Gastroesophageal sphincter (tissue), 3 donors: ENCODE results near the gene SKOR1.

Experiments
- EP300 ChIP-seq: sonication (generic); formaldehyde crosslinking; IDR thresholded peaks from one replicate; pipeline ENCODE4 v1.6.1; 2017; ENCODE audit warnings: antibody characterized with exemption, mild to moderate bottlenecking
- POLR2A ChIP-seq, 2 donors: fragments of 450-650 bp; IDR thresholded peaks; one replicate each; pipeline ENCODE4 v1.6.1; 2017; ENCODE audit warnings: antibody characterized with exemption in 2 of 2, mild to moderate bottlenecking in 2 of 2, moderate library complexity in 1 of 2
- POLR2AphosphoS5 ChIP-seq: sonication (generic); formaldehyde crosslinking; IDR thresholded peaks from one replicate; pipeline ENCODE4 v1.6.1; 2017; ENCODE audit warnings: antibody characterized with exemption
- TF ChIP-seq, protein P1 (sequence below), 4 experiments: fragments of 200-600 bp in 2 of 4; fragments of 450-650 bp in 2 of 4; sonication (generic) in 1 of 4; IDR thresholded peaks; one replicate each; pipeline ENCODE4 v1.5.1; 2017 to 2019; ENCODE audit warnings: antibody characterized with exemption in 4 of 4, mild to moderate bottlenecking in 2 of 4, moderate library complexity in 2 of 4

DNA sequence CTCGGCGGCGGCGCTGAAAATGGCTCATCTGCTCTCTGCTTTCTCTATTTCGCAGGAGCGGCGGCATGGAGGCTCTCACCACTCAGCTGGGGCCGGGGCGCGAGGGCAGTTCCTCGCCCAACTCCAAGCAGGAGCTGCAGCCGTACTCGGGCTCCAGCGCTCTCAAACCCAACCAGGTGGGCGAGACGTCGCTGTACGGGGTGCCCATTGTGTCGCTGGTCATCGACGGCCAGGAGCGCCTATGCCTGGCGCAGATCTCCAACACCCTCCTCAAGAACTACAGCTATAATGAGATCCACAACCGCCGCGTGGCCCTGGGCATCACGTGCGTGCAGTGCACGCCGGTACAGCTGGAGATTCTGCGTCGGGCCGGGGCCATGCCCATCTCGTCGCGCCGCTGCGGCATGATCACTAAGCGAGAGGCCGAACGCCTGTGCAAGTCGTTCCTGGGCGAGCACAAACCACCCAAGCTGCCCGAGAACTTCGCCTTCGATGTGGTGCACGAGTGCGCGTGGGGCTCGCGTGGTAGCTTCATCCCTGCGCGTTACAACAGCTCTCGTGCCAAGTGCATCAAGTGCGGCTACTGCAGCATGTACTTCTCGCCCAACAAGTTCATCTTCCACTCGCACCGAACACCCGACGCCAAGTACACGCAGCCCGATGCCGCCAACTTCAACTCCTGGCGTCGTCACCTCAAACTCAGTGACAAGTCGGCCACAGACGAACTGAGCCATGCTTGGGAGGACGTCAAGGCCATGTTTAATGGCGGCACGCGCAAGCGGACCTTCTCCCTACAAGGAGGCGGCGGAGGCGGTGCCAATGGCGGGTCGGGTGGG lies 790 bp downstream of the SKOR1 start:
- TF ChIP-seq, protein P1, sequence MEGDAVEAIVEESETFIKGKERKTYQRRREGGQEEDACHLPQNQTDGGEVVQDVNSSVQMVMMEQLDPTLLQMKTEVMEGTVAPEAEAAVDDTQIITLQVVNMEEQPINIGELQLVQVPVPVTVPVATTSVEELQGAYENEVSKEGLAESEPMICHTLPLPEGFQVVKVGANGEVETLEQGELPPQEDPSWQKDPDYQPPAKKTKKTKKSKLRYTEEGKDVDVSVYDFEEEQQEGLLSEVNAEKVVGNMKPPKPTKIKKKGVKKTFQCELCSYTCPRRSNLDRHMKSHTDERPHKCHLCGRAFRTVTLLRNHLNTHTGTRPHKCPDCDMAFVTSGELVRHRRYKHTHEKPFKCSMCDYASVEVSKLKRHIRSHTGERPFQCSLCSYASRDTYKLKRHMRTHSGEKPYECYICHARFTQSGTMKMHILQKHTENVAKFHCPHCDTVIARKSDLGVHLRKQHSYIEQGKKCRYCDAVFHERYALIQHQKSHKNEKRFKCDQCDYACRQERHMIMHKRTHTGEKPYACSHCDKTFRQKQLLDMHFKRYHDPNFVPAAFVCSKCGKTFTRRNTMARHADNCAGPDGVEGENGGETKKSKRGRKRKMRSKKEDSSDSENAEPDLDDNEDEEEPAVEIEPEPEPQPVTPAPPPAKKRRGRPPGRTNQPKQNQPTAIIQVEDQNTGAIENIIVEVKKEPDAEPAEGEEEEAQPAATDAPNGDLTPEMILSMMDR (IDR thresholded peaks at IDR 0.05): no peak
- TF ChIP-seq POLR2AphosphoS5 (no peak), EP300 (no peak), POLR2A (IDR thresholded peaks at IDR 0.05) (no peak)
